Testis (tissue), 2 donors: ENCODE measurements around the gene GNA14.

ENCODE experiments used
- POLR2A ChIP-seq: fragments of 450-650 bp; IDR thresholded peaks from one replicate; pipeline ENCODE4 v1.6.1; 2017; ENCODE audit warnings: antibody characterized with exemption, mild to moderate bottlenecking, moderate library complexity
- TF ChIP-seq, protein P1 (sequence below), 3 experiments: fragments of 450-650 bp in 2 of 3; fragments of 200-600 bp in 1 of 3; sonication (generic) in 1 of 3; IDR thresholded peaks; one replicate each; pipeline ENCODE4 v1.5.1; 2016 to 2019; ENCODE audit warnings: antibody characterized with exemption in 3 of 3, mild to moderate bottlenecking in 2 of 3, moderate library complexity in 1 of 3

DNA sequence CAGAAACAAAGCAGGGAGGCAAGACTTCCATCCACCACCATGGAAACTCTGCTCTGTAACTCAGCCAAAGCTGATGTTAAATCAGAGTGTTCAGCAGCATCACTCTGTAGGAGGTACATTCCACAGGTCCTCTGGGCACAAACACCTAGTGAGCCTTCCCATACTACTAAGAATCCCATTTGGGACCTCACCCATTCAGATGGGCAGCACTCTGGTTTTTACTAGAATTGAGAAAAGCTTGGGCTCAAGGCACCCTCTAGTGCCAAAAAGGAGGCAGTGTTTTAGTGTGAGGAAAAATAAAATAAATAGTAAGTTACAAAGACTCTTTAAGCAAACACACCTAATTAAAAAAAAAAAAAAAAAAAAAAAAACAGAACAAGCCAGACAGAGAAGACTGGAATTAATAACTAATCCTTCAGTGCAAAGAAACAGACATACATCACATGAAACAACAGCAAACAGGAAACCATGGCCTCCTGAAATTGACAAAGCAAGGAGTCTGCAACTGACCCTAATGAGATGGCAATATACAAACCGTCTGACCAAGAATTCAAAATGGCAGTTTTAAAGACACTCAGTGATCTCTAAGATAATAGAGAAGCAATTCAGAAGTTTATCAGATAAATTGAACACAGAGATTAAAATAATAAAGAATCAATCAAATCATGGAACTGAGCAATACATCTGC lies 159.5 kb downstream of the GNA14 start:
- TF ChIP-seq, protein P1, sequence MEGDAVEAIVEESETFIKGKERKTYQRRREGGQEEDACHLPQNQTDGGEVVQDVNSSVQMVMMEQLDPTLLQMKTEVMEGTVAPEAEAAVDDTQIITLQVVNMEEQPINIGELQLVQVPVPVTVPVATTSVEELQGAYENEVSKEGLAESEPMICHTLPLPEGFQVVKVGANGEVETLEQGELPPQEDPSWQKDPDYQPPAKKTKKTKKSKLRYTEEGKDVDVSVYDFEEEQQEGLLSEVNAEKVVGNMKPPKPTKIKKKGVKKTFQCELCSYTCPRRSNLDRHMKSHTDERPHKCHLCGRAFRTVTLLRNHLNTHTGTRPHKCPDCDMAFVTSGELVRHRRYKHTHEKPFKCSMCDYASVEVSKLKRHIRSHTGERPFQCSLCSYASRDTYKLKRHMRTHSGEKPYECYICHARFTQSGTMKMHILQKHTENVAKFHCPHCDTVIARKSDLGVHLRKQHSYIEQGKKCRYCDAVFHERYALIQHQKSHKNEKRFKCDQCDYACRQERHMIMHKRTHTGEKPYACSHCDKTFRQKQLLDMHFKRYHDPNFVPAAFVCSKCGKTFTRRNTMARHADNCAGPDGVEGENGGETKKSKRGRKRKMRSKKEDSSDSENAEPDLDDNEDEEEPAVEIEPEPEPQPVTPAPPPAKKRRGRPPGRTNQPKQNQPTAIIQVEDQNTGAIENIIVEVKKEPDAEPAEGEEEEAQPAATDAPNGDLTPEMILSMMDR (IDR thresholded peaks at IDR 0.05), result no peak
- no peak for TF ChIP-seq POLR2A
